ENCODE data around the gene ZNF326. TPM values are rescaled to one million over a fixed set of nuclear protein-coding genes. Genes with fewer than 3 reads are reported as not detected.
"Not testable (repeated sequence)": the region's sequence is repeated elsewhere in the genome, so short reads cannot be mapped to it uniquely, and the experiment has no call there.

Gene ZNF326
- total and polyA plus RNA-seq, 2 of the 4 experiments (the other 2 are of a cell fraction) = 4.5 to 17.0 TPM

DNA sequence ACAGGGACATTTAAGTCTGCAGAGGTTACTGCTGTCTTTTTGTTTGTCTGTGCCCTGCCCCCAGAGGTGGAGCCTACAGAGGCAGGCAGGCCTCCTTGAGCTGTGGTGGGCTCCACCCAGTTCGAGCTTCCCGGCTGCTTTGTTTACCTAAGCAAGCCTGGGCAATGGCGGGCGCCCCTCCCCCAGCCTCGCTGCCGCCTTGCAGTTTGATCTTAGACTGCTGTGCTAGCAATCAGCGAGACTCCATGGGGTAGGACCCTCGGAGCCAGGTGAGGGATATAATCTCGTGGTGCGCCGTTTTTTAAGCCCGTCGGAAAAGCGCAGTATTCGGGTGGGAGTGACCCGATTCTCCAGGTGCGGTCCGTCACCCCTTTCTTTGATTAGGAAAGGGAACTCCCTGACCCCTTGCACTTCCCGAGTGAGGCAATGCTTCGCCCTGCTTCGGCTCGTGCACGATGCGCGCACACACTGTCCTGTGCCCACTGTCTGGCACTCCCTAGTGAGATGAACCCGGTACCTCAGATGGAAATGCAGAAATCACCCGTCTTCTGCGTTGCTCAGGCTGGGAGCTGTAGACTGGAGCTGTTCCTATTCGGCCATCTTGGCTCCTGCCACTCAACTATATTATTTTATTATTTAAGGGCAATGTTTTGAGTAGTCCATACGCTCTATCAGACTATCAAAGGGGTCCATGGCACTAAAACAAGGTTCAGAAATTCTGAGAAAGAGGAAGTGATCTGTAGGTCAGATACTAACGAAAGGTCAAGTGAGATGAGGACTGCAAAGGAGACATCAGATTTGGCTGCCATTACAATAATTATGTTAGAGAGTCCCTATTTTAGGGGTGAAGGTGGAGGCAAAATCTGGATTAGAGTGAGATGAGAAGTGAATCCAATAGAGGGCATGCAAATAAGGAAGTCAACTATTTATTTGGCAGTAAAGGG lies 68.1 kb downstream of the ZNF326 start:
- H3K36me3 ChIP-seq (ENCODE audit: control insufficient read depth, insufficient read depth, low read length); DNase-seq; H3K56ac ChIP-seq (ENCODE audit: extremely low read depth, insufficient read depth, low read length); in situ Hi-C loops (cut with MboI; ENCODE audit: low sequenced_read_pairs); H2BK15ac ChIP-seq (ENCODE audit: low read depth, low read length); dilution Hi-C loops (cut with HindIII; ENCODE audit: low sequenced_read_pairs, unreplicated experiment); H4K91ac ChIP-seq (ENCODE audit: insufficient read depth, low read depth, low read length); H2AK5ac ChIP-seq (ENCODE audit: low read depth, low read length); intact Hi-C loops (cut with micrococcal nuclease); H3K4ac ChIP-seq (ENCODE audit: low read depth, low read length); H4K8ac ChIP-seq (ENCODE audit: low read depth in 2 of 2, low read length in 2 of 2); H4K20me1 ChIP-seq (ENCODE audit: insufficient read depth, low read length); H2BK5ac ChIP-seq (ENCODE audit: low read depth, low read length, poor library complexity, severe bottlenecking); H3K4me1 ChIP-seq (ENCODE audit: control insufficient read depth, insufficient read depth, low read length); CTCF ChIA-PET; H3K4me2 ChIP-seq (ENCODE audit: low read depth, low read length); H3K27ac ChIP-seq (ENCODE audit: insufficient read depth, low read length); H2AK9ac ChIP-seq (replicated peaks; ENCODE audit: low read depth, low read length, poor library complexity); H4K5ac ChIP-seq (ENCODE audit: low read depth, low read length); BruUV-seq (replicated peaks); POLR2A ChIA-PET (ENCODE audit: unreplicated experiment); H3K9me1 ChIP-seq (ENCODE audit: insufficient read depth, low read length); H3K79me1 ChIP-seq (ENCODE audit: low read depth in 1 of 2, low read length in 2 of 2); H3K9ac ChIP-seq (ENCODE audit: low read depth, low read length); ATAC-seq (ENCODE audit: low read depth); H2BK120ac ChIP-seq (ENCODE audit: low read depth, low read length); H2AFZ ChIP-seq (replicated peaks; ENCODE audit: low read length, poor library complexity); H3K14ac ChIP-seq (replicated peaks; ENCODE audit: low read depth, low read length); H3K27me3 ChIP-seq (ENCODE audit: control insufficient read depth, insufficient read depth, low read length); H3K18ac ChIP-seq (ENCODE audit: low read depth, low read length); H3K23ac ChIP-seq (ENCODE audit: low read depth, low read length); H2BK20ac ChIP-seq (ENCODE audit: low read depth, low read length); H3K9me3 ChIP-seq (ENCODE audit: control insufficient read depth, insufficient read depth, low read length); H3K4me3 ChIP-seq (ENCODE audit: insufficient read depth, low read depth, low read length): not testable (repeated sequence)
- WGBS, 2 experiments (ENCODE audit: extremely low coverage in 2 of 2, insufficient read length in 1 of 2) = 100% methylated on average over 6 of the region's 31 CpGs; no CpG with 5 or more reads in 1 of the 2 experiments

DNA sequence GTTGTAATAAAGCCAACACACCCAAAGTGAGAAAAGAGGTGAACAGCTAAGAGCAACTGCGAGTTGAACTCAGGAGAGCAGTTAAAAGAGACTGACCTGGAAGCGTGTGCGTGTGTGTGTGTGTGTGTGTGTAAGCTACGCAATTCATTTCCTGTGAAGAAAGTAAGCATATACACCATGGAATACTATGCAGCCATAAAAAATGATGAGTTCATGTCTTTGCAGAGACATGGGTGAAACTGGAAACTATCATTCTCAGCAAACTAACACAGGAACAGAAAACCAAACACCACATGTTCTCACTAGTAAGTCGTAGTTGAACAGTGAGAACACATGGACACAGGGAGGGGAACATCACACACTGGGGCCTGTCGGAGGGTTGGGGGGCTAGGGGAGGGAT lies 69.2 kb downstream of the ZNF326 start:
- H3K36me3 ChIP-seq (ENCODE audit: control insufficient read depth, insufficient read depth, low read length); in situ Hi-C loops (cut with MboI; ENCODE audit: low sequenced_read_pairs); H3K23ac ChIP-seq (ENCODE audit: low read depth, low read length); H3K9me3 ChIP-seq (ENCODE audit: control insufficient read depth, insufficient read depth, low read length); H3K4ac ChIP-seq (ENCODE audit: low read depth, low read length); POLR2A ChIA-PET (ENCODE audit: unreplicated experiment); H2BK120ac ChIP-seq (ENCODE audit: low read depth, low read length); H4K5ac ChIP-seq (ENCODE audit: low read depth, low read length); H3K4me1 ChIP-seq (ENCODE audit: control insufficient read depth, insufficient read depth, low read length); intact Hi-C loops (cut with micrococcal nuclease); H3K18ac ChIP-seq (ENCODE audit: low read depth, low read length); H2BK5ac ChIP-seq (ENCODE audit: low read depth, low read length, poor library complexity, severe bottlenecking); DNase-seq; H4K8ac ChIP-seq (ENCODE audit: low read depth in 2 of 2, low read length in 2 of 2); H4K91ac ChIP-seq (ENCODE audit: insufficient read depth, low read depth, low read length); H3K14ac ChIP-seq (replicated peaks; ENCODE audit: low read depth, low read length); H3K4me3 ChIP-seq (ENCODE audit: insufficient read depth, low read depth, low read length); H2AK9ac ChIP-seq (replicated peaks; ENCODE audit: low read depth, low read length, poor library complexity); BruUV-seq (replicated peaks); H3K9ac ChIP-seq (ENCODE audit: low read depth, low read length); H3K79me1 ChIP-seq (ENCODE audit: low read depth in 1 of 2, low read length in 2 of 2); H2BK20ac ChIP-seq (ENCODE audit: low read depth, low read length); H3K56ac ChIP-seq (ENCODE audit: extremely low read depth, insufficient read depth, low read length); CTCF ChIA-PET; ATAC-seq (ENCODE audit: low read depth); H3K27me3 ChIP-seq (ENCODE audit: control insufficient read depth, insufficient read depth, low read length); H2AFZ ChIP-seq (replicated peaks; ENCODE audit: low read length, poor library complexity); H3K27ac ChIP-seq (ENCODE audit: insufficient read depth, low read length); H3K4me2 ChIP-seq (ENCODE audit: low read depth, low read length); dilution Hi-C loops (cut with HindIII; ENCODE audit: low sequenced_read_pairs, unreplicated experiment); H2BK15ac ChIP-seq (ENCODE audit: low read depth, low read length); H4K20me1 ChIP-seq (ENCODE audit: insufficient read depth, low read length); H2AK5ac ChIP-seq (ENCODE audit: low read depth, low read length); H3K9me1 ChIP-seq (ENCODE audit: insufficient read depth, low read length): not testable (repeated sequence)
- WGBS, 2 experiments (ENCODE audit: extremely low coverage in 2 of 2, insufficient read length in 1 of 2) = no CpG with 5 or more reads among the region's 6 CpGs
